Measurements from ENCODE around the gene CYP27B1.
A peak's percentile ranks its signal among the peaks of the same experiment; 100 is the strongest.

GRCh38 chr12:57803319-57803893 is 36.5 kb upstream of the CYP27B1 start:
- TF ChIP-seq CTCF (conservative IDR thresholded peaks at IDR 0.05; ENCODE audit: low read depth, low read length) (peak; percentile 86), EZH2 (IDR thresholded peaks at IDR 0.05; ENCODE audit: borderline replicate concordance, low read depth, low read length, poor library complexity, severe bottlenecking) (no peak)
